Breast epithelium (tissue), 4 donors: ENCODE results near the gene TM9SF4. TPM values are rescaled to one million over a fixed set of nuclear protein-coding genes. Genes with fewer than 3 reads are reported as not detected.

Experiments used
- DNase-seq, 2 donors: peaks; one replicate each; pipeline ENCODE4 v3.0.0-alpha.2; 2019; ENCODE audit warnings: low spot score in 2 of 2
- H3K27ac ChIP-seq, 2 donors: fragments of 200-600 bp; sonication (generic) in 1 of 2; one replicate each; pipeline ENCODE4 v1.5.1; 2016 to 2019; ENCODE audit warnings: mild to moderate bottlenecking in 1 of 2
- H3K27me3 ChIP-seq, 2 donors: fragments of 200-600 bp; sonication (generic) in 1 of 2; one replicate each; pipeline versions ENCODE4 v1.5.1 to v1.6.0; 2017 to 2019; ENCODE audit warnings: control low read depth in 1 of 2, mild to moderate bottlenecking in 1 of 2
- H3K36me3 ChIP-seq: fragments of 200-600 bp; one replicate; pipeline ENCODE4 v1.5.1; 2019
- H3K4me1 ChIP-seq, 2 donors: fragments of 200-600 bp; sonication (generic); one replicate each; pipeline ENCODE4 v1.5.1; 2016 to 2019; ENCODE audit warnings: control low read depth in 1 of 2
- H3K4me3 ChIP-seq, 3 donors: fragments of 200-600 bp; sonication (generic); 1 replicate in 2 of 3; 2 replicates in 1 of 3; pipeline ENCODE4 v1.5.1; 2016 to 2019; ENCODE audit warnings: mild to moderate bottlenecking in 3 of 3, moderate library complexity in 2 of 3
- H3K9me3 ChIP-seq, 2 donors: fragments of 200-600 bp; sonication (generic) in 1 of 2; one replicate each; pipeline ENCODE4 v1.5.1; 2016 to 2019; ENCODE audit warnings: control low read depth in 1 of 2
- CTCF ChIP-seq, 3 donors: fragments of 450-650 bp; IDR thresholded peaks; one replicate each; pipeline ENCODE4 v1.5.1; 2016 to 2017; ENCODE audit warnings: antibody characterized with exemption in 3 of 3, mild to moderate bottlenecking in 3 of 3, moderate library complexity in 3 of 3
- POLR2A ChIP-seq: fragments of 450-650 bp; IDR thresholded peaks from one replicate; pipeline ENCODE4 v1.6.1; 2016; ENCODE audit warnings: antibody characterized with exemption, mild to moderate bottlenecking, moderate library complexity
- POLR2AphosphoS5 ChIP-seq, 3 donors: sonication (generic); formaldehyde crosslinking; IDR thresholded peaks; one replicate each; pipeline ENCODE4 v1.6.1; 2017; ENCODE audit warnings: antibody characterized with exemption in 3 of 3
- intact Hi-C: fragments of 100-400 bp; cut with DNase I; formaldehyde crosslinking; loops from one replicate; pipeline ENCODE4 v1.15.1; 2023; ENCODE audit warnings: low total_unique reads
- total RNA-seq, 3 donors: library from RNA; depleted of rRNA; stranded (reverse); fragments of >200 nt; gene quantifications; one replicate each; pipeline ENCODE4 v1.1.0, GENCODE V29; 2016

TM9SF4 gene
- total RNA-seq, 3 donors from 2014 or later, result 20.2 to 28.5 (median 26.9) TPM

GRCh38 chr20:32068174-32068573, 41.3 kb upstream of the TM9SF4 start:
- DNase-seq, result no peak
- TF ChIP-seq CTCF (IDR thresholded peaks at IDR 0.05) (no peak), POLR2A (no peak), POLR2AphosphoS5 (IDR thresholded peaks at IDR 0.05) (no peak)
- H3K27ac ChIP-seq, result no peak overlapping the region

GRCh38 chr20:32069711-32070110, 39.8 kb upstream of the TM9SF4 start:
- TF ChIP-seq POLR2AphosphoS5 (IDR thresholded peaks at IDR 0.05) (no peak), POLR2A (no peak), CTCF (IDR thresholded peaks at IDR 0.05) (no peak)
- no peaks in the 10 kb centered on the region for H3K9me3 ChIP-seq
- intact Hi-C loops, result no loop called here

More at GRCh38 chr20:32068174-32068573, 41.3 kb upstream of the TM9SF4 start:
- H3K4me3 ChIP-seq, result no peak overlapping the region
- H3K4me1 ChIP-seq, result no peaks in the 10 kb centered on the region
- no peaks in the 10 kb centered on the region for H3K27me3 ChIP-seq
- H3K36me3 ChIP-seq, result no peaks in the 10 kb centered on the region
- no peaks in the 10 kb centered on the region for H3K9me3 ChIP-seq
- intact Hi-C loops, result no loop called here

GRCh38 chr20:32070282-32070681, 39.2 kb upstream of the TM9SF4 start:
- DNase-seq, result no peak
- Histone ChIP-seq H3K4me3 (no peak overlapping the region), H3K27ac (no peak overlapping the region), H3K4me1 (no peaks in the 10 kb centered on the region), H3K36me3 (no peaks in the 10 kb centered on the region), H3K9me3 (no peaks in the 10 kb centered on the region), H3K27me3 (peaks cover 0 to 9% of the 10 kb centered on the region in 2 donors)
- intact Hi-C loops, result no loop called here
- no peak for TF ChIP-seq CTCF (IDR thresholded peaks at IDR 0.05)
- no peak for TF ChIP-seq POLR2AphosphoS5 (IDR thresholded peaks at IDR 0.05)
- no peak for TF ChIP-seq POLR2A

More at GRCh38 chr20:32069711-32070110, 39.8 kb upstream of the TM9SF4 start:
- Histone ChIP-seq H3K27ac (no peak overlapping the region), H3K36me3 (no peaks in the 10 kb centered on the region), H3K4me1 (no peaks in the 10 kb centered on the region), H3K27me3 (peaks cover 0 to 6% of the 10 kb centered on the region in 2 donors), H3K4me3 (no peak overlapping the region)
- no peak for DNase-seq

- no peak for DNase-seq
- no peak for TF ChIP-seq CTCF (IDR thresholded peaks at IDR 0.05)
- TF ChIP-seq POLR2AphosphoS5 (IDR thresholded peaks at IDR 0.05), result no peak
- no peak for TF ChIP-seq POLR2A
- peaks cover 0 to 13% of the 10 kb centered on the region in 2 donors for H3K27me3 ChIP-seq
- intact Hi-C loops, result no loop called here
- H3K4me1 ChIP-seq, result no peaks in the 10 kb centered on the region
- H3K36me3 ChIP-seq, result no peaks in the 10 kb centered on the region
- no peak overlapping the region for H3K4me3 ChIP-seq
- no peaks in the 10 kb centered on the region for H3K9me3 ChIP-seq
- no peak overlapping the region for H3K27ac ChIP-seq
These were observed 38.8 kb upstream of the TM9SF4 start for GRCh38 chr20:32070690-32071213.

GRCh38 chr20:32071395-32072167, 37.9 kb upstream of the TM9SF4 start:
- TF ChIP-seq POLR2AphosphoS5 (IDR thresholded peaks at IDR 0.05), result no peak
- TF ChIP-seq CTCF (IDR thresholded peaks at IDR 0.05), result no peak
- TF ChIP-seq POLR2A, result no peak
- Histone ChIP-seq H3K36me3 (no peaks in the 10 kb centered on the region), H3K4me3 (no peak overlapping the region), H3K4me1 (no peaks in the 10 kb centered on the region), H3K9me3 (no peaks in the 10 kb centered on the region), H3K27ac (no peak overlapping the region), H3K27me3 (peaks cover 0 to 13% of the 10 kb centered on the region in 2 donors)
- intact Hi-C loops, result no loop called here
- no peak for DNase-seq
